Measurements from ENCODE around the gene SLC9A1. TPM values are rescaled to one million over a fixed set of nuclear protein-coding genes. Genes with fewer than 3 reads are reported as not detected.

Gene SLC9A1
- total and polyA plus RNA-seq, 2 of the 8 experiments (the other 6 are each of a cell fraction or from before 2014, with no cell fraction given) = 11.3 to 25.1 TPM

DNA sequence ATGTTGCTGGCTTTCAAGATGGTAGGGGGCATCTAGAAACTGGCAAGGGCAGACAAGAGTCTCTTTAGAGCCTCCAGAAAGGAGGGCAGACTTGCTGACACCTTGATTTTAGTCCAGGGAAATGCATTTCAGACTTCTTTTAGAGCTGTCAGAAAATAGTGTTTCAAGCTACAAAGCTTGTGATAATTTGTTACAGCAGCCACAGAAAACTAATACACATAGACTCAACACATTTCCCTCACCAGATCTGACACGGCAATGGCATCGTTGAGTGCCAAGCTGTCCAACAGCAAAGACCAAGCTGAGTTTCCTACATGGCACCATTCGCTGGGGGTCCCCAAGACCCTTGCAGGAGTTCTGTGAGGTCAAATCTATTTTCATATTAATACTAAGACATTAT is 62.0 kb downstream of the SLC9A1 start (continued):
- TF ChIP-seq, protein P1, sequence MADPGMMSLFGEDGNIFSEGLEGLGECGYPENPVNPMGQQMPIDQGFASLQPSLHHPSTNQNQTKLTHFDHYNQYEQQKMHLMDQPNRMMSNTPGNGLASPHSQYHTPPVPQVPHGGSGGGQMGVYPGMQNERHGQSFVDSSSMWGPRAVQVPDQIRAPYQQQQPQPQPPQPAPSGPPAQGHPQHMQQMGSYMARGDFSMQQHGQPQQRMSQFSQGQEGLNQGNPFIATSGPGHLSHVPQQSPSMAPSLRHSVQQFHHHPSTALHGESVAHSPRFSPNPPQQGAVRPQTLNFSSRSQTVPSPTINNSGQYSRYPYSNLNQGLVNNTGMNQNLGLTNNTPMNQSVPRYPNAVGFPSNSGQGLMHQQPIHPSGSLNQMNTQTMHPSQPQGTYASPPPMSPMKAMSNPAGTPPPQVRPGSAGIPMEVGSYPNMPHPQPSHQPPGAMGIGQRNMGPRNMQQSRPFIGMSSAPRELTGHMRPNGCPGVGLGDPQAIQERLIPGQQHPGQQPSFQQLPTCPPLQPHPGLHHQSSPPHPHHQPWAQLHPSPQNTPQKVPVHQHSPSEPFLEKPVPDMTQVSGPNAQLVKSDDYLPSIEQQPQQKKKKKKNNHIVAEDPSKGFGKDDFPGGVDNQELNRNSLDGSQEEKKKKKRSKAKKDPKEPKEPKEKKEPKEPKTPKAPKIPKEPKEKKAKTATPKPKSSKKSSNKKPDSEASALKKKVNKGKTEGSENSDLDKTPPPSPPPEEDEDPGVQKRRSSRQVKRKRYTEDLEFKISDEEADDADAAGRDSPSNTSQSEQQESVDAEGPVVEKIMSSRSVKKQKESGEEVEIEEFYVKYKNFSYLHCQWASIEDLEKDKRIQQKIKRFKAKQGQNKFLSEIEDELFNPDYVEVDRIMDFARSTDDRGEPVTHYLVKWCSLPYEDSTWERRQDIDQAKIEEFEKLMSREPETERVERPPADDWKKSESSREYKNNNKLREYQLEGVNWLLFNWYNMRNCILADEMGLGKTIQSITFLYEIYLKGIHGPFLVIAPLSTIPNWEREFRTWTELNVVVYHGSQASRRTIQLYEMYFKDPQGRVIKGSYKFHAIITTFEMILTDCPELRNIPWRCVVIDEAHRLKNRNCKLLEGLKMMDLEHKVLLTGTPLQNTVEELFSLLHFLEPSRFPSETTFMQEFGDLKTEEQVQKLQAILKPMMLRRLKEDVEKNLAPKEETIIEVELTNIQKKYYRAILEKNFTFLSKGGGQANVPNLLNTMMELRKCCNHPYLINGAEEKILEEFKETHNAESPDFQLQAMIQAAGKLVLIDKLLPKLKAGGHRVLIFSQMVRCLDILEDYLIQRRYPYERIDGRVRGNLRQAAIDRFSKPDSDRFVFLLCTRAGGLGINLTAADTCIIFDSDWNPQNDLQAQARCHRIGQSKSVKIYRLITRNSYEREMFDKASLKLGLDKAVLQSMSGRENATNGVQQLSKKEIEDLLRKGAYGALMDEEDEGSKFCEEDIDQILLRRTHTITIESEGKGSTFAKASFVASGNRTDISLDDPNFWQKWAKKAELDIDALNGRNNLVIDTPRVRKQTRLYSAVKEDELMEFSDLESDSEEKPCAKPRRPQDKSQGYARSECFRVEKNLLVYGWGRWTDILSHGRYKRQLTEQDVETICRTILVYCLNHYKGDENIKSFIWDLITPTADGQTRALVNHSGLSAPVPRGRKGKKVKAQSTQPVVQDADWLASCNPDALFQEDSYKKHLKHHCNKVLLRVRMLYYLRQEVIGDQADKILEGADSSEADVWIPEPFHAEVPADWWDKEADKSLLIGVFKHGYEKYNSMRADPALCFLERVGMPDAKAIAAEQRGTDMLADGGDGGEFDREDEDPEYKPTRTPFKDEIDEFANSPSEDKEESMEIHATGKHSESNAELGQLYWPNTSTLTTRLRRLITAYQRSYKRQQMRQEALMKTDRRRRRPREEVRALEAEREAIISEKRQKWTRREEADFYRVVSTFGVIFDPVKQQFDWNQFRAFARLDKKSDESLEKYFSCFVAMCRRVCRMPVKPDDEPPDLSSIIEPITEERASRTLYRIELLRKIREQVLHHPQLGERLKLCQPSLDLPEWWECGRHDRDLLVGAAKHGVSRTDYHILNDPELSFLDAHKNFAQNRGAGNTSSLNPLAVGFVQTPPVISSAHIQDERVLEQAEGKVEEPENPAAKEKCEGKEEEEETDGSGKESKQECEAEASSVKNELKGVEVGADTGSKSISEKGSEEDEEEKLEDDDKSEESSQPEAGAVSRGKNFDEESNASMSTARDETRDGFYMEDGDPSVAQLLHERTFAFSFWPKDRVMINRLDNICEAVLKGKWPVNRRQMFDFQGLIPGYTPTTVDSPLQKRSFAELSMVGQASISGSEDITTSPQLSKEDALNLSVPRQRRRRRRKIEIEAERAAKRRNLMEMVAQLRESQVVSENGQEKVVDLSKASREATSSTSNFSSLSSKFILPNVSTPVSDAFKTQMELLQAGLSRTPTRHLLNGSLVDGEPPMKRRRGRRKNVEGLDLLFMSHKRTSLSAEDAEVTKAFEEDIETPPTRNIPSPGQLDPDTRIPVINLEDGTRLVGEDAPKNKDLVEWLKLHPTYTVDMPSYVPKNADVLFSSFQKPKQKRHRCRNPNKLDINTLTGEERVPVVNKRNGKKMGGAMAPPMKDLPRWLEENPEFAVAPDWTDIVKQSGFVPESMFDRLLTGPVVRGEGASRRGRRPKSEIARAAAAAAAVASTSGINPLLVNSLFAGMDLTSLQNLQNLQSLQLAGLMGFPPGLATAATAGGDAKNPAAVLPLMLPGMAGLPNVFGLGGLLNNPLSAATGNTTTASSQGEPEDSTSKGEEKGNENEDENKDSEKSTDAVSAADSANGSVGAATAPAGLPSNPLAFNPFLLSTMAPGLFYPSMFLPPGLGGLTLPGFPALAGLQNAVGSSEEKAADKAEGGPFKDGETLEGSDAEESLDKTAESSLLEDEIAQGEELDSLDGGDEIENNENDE (IDR thresholded peaks at IDR 0.05; ENCODE audit: insufficient replicate concordance, low read length) = no peak
- TF ChIP-seq, protein P2, sequence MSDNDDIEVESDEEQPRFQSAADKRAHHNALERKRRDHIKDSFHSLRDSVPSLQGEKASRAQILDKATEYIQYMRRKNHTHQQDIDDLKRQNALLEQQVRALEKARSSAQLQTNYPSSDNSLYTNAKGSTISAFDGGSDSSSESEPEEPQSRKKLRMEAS (IDR thresholded peaks at IDR 0.05) = no peak
- TF ChIP-seq, protein P3, sequence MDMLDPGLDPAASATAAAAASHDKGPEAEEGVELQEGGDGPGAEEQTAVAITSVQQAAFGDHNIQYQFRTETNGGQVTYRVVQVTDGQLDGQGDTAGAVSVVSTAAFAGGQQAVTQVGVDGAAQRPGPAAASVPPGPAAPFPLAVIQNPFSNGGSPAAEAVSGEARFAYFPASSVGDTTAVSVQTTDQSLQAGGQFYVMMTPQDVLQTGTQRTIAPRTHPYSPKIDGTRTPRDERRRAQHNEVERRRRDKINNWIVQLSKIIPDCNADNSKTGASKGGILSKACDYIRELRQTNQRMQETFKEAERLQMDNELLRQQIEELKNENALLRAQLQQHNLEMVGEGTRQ (IDR thresholded peaks at IDR 0.05; ENCODE audit: low read length) = no peak
- TF ChIP-seq, protein P4, sequence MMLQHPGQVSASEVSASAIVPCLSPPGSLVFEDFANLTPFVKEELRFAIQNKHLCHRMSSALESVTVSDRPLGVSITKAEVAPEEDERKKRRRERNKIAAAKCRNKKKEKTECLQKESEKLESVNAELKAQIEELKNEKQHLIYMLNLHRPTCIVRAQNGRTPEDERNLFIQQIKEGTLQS (IDR thresholded peaks at IDR 0.05; ENCODE audit: insufficient read depth, low read depth, low read length) = no peak
- TF ChIP-seq RNF2 (IDR thresholded peaks at IDR 0.05; ENCODE audit: borderline replicate concordance, low read depth, low read length, missing control alignments, poor library complexity, severe bottlenecking) (no peak), CBX5 (IDR thresholded peaks at IDR 0.05; ENCODE audit: low read depth, low read length) (no peak), ZNF274 (IDR thresholded peaks at IDR 0.05; ENCODE audit: borderline replicate concordance, extremely low read depth, low read length) (no peak), CBX8 (IDR thresholded peaks at IDR 0.05; ENCODE audit: borderline replicate concordance, low read depth, low read length) (no peak), RXRA (IDR thresholded peaks at IDR 0.05; ENCODE audit: insufficient read depth, low read depth, low read length) (no peak)

All from H1 (cell line).